Measurements from ENCODE around the gene SOX3. TPM values are rescaled to one million over a fixed set of nuclear protein-coding genes. Genes with fewer than 3 reads are reported as not detected.

Gene SOX3
- total RNA-seq, 1 donor from 2014 or later, result not detected

DNA sequence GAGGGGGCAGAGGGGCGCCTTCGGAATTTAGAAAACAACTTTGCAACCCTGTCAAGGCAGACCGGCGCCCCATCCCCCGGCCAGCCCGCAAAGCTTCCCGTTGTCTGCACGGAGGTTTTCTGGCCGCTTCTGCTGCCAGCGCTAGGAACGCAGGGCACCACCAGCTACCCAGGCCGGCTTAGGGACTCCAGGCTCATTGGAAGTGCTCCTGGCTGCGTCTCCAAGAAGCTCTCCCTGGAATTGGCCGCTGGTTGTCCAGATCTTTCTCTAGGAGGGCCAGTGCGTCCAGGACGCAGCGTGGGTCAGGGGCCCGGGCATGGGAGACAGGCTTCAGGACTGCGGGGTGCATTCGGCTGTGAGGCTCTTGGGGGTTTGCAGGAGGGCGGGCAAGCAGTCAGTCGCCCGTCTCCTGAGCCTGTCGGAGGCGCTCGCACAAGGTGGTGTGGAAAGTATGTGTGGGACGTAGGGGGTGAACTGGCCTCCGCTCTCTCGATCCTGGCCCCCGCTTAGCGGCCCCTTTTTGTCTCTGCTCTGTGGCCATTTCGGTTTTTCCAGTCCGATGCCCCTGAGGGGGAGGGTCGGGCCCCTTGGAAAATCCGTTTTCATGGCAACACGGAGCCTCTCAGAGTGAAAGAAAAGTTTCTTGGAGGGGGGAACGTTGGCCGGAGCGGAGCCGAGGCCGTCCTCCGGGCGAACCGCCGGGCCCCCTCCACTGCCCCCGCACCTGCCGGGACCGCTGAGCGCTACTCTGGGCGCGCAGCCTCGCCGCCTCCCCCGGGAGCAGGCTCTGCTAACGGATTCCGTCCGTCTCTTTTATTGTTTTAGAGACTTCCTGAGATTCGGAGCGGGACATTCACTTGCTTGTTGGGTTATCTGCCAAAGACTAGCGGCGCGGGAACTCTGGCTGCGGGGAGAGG lies 810 bp upstream of the SOX3 start:
- no peak for DNase-seq (ENCODE audit: low read depth)
- H3K4me3 ChIP-seq (ENCODE audit: low read depth, low read length), result no peak overlapping the region
- no peak for TF ChIP-seq CTCF (conservative IDR thresholded peaks at IDR 0.05; ENCODE audit: low read depth, low read length)

DNA sequence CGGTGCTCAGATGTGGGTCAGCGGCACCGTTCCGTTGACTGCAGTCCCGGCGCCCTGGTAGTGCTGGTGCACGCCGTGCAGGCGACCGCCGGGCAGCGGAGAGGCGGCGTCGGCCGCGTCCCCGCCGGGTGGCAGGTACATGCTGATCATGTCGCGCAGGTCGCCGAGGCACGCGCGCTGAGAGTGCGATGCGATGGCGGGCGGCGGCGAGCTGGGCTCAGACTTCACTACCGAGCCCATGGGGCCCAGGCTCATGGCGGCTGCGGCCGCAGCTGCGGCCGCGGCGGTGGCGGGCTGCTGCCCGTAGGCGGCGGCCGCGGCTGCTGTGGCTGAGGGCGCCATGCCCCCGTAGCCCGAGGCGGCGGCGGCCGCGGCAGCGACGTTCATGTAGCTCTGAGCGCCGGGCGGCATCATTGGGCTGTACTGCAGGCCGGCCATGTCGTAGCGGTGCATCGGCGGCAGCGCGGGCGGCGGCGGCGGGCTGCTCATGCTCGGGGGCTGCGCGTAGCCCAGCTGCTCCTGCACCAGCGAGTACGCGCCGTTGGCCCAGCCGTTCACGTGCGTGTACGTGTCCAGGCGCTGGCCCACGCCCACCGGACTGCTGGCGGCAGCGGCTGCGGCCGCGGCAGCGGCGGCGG lies 1.0 kb downstream of the SOX3 start:
- TF ChIP-seq CTCF (conservative IDR thresholded peaks at IDR 0.05; ENCODE audit: low read depth, low read length), result no peak
- DNase-seq (ENCODE audit: low read depth), result no peak
- H3K4me3 ChIP-seq (ENCODE audit: low read depth, low read length), result peak overlapping the region; percentile 14

GRCh38 chrX:140503238-140503601 lies 1.6 kb downstream of the SOX3 start:
- H3K4me3 ChIP-seq (ENCODE audit: low read depth, low read length), result no peak overlapping the region
- DNase-seq (ENCODE audit: low read depth), result no peak

DNA sequence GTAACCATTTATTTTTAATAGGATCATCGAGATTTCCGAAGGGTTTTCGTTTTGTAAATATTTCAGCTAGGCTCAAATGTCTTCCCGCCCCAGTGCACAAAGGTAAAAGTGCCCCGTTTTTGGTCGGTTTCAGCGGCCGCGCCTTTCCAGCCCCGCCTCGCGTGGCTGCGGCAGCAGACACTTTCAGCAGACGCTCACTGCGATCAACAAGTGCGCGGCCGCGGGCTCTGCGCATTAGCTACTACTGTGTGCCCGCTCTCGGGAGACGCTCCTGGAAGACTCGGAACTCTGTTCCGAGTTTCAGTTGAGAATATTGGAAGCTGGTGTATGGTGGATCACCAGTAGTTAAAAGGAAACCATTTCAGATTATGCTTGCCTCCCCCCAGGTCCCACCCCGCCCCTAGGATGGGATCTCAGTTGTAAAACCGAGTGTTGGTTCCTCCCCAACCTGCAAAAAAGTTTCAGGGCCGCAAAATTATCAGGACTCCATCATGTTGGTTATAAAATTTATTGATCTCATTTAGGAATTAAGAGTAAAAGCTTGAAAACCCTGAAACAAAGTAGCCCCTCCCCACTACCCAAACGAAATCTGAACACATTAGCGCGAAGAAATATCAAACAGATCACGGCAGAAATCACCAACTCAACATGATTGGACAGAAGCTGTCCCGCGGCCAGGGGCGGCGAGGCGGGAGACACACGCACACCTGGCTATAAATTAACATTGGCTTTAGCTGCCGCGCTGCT lies 2.2 kb downstream of the SOX3 start:
- H3K4me3 ChIP-seq (ENCODE audit: low read depth, low read length), result no peak overlapping the region
- no peak for DNase-seq (ENCODE audit: low read depth)
- no peak for TF ChIP-seq CTCF (conservative IDR thresholded peaks at IDR 0.05; ENCODE audit: low read depth, low read length)

More at GRCh38 chrX:140503238-140503601, 1.6 kb downstream of the SOX3 start:
- no peak for TF ChIP-seq CTCF (conservative IDR thresholded peaks at IDR 0.05; ENCODE audit: low read depth, low read length)

DNA sequence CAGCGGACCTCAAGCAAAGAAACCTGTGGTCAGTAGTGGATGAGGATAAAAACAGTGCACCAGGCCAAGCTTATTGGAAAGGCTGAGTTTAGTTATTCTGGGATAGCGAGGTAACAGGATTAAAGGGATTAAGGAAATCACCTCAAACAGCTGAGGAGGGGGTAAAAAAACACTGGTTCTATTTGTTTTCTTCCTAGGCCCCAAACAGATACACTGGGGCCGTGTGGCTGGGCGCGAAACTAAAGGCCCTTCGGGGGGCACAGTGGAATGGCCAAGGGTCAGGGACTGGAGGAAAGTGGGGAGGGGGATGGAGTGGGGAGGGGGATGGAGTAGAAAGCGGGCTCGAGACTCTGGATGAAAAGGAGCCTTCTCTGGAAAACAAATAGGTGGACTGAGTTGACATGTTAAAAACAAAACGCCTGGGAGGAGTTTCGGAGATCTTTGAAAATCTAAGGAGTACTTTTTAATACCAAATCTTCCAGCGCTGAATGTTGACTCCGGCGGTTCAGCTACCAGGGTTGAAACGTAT lies 2.9 kb downstream of the SOX3 start:
- no peak for DNase-seq (ENCODE audit: low read depth)
- no peak overlapping the region for H3K4me3 ChIP-seq (ENCODE audit: low read depth, low read length)
- TF ChIP-seq CTCF (conservative IDR thresholded peaks at IDR 0.05; ENCODE audit: low read depth, low read length), result no peak

- no peak for TF ChIP-seq CTCF (conservative IDR thresholded peaks at IDR 0.05; ENCODE audit: low read depth, low read length)
- no peak overlapping the region for H3K4me3 ChIP-seq (ENCODE audit: low read depth, low read length)
- no peak for DNase-seq (ENCODE audit: low read depth)
Observed at GRCh38 chrX:140501321-140501720, 3.5 kb downstream of the SOX3 start.
